GM21723 (cell line): Measurements from ENCODE around the gene GCC2.
"Not testable (repeated sequence)": the region's sequence is repeated elsewhere in the genome, so short reads cannot be mapped to it uniquely, and the experiment has no call there.

Source experiments
- ATAC-seq: cut with Tn5 transposase; IDR thresholded peaks from one replicate; pipeline ENCODE4 v1.9.1; 2021; ENCODE audit warnings: mild to moderate bottlenecking, moderate library complexity; ENCODE audit not compliant: unreplicated experiment

Gene GCC2

GRCh38 chr2:108507620-108508019 is 58.6 kb downstream of the GCC2 start:
- not testable (repeated sequence) for ATAC-seq

GRCh38 chr2:108512431-108512830 is 63.4 kb downstream of the GCC2 start:
- not testable (repeated sequence) for ATAC-seq

GRCh38 chr2:108514478-108514877 is 65.5 kb downstream of the GCC2 start:
- not testable (repeated sequence) for ATAC-seq

GRCh38 chr2:108524688-108525087 is 75.7 kb downstream of the GCC2 start:
- ATAC-seq: not testable (repeated sequence)

DNA sequence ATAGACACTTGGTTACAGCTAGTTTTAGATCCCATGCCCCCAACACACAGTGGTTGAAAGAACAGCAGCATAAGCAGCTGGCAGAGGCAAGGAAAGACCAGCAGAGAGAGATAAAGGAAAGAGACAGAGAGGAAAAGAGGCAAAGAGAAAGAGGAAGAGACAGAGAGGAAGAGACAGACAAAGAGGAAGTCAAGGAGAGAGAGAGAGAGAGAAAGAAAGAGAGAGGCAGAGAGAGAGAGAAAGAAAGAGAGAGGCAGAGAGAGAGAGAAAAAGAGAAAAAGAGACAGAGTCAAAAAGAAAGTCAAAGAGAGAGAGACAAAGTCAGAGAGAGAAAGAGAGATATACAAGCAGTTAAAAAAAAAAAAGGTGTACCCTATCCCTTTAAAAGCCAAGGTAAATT is 76.3 kb downstream of the GCC2 start:
- ATAC-seq: not testable (repeated sequence)

- no peak for ATAC-seq
These were observed 82.7 kb downstream of the GCC2 start for GRCh38 chr2:108531674-108532055.

- peak; percentile 90 for ATAC-seq
These were observed 85.0 kb downstream of the GCC2 start, which contains the start of gene LIMS1 for GRCh38 chr2:108533832-108534583. LIMS1 (plus strand) TSS chr2:108534470; CDS start chr2:108534563, 93 bp downstream.

GRCh38 chr2:108534584-108535356 is 85.8 kb downstream of the GCC2 start:
- peak; percentile 39 for ATAC-seq

- no peak for ATAC-seq
These were observed 86.3 kb downstream of the GCC2 start for GRCh38 chr2:108535357-108535631.

DNA sequence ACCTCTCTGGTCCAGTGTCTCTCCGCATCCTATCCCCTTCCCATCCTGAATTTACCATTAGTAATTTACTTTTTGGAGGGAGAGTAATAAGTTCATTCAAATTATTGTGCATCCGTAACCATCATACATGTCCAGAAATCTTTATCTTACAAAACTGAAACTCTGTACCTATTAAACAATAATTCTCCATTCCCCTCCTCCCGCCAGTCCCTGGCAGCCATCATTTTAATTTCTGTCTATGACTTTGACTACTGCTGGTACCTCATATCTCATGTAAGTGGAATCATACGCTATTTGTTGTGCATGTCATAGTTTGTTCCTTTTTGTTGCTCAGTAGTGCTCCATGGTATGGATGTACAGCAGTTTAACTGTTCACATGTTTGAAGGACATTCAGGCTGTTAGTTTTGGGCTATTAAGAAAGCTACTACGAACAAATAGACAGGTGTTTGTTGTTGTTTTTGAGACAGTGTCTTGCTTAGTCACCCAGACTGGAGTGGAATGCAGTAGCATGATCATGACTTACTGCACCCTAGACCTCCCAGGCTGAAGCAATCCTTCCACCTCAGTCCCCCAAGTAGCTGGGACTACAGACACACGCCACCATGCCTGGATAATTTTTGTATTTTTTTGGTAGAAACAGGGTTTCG is 87.3 kb downstream of the GCC2 start:
- no peak for ATAC-seq

DNA sequence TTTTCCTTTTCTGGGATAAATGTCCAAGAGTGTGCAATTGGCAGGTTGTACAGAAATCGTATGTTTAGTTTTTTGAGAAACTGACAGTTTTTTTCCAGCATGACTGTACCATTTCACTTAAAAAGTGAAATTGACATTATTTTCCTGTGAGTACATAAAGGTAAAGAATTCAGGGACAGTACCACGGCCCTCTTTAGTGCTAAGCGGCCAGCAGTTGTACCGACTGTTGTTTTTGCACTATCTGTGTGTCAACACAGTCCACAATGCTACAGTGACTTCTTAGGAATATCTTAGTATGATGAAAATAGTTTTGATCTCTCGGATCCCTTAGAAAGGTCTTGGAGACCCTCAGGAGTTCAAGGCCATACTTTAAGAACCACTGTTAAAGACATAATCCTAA is 87.9 kb downstream of the GCC2 start:
- ATAC-seq: no peak

DNA sequence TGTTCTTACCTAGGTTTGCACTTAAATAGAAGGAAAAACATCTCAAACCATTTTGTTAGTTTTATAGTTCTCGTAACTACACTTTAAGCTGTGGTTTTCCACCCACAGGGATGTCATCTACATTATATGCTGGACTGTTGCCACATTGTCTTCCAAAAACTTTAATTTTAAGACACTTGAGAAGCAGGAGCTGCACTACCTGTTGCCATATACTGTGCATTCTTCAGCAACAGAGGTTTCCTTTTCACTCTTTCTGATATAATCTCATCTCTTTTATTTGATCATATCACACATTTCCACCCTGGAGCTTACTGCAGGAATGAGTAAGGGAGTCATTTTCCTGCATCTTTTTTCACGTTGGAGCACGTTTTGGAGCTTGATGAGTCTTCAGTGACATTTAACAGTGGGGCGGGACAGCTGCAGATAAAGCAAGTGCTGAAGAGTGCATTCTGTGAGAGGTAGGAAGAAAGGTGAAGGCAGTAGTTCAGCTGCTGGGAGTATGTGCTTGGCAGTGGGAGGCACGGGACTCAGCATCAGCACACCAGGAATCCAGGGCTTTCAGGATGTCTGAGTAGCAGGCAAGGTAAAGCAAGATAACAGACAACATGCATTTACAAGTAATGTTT is 89.1 kb downstream of the GCC2 start:
- no peak for ATAC-seq

- no peak for ATAC-seq
These were observed 92.4 kb downstream of the GCC2 start for GRCh38 chr2:108541451-108541850.

- no peak for ATAC-seq
These were observed 93.1 kb downstream of the GCC2 start for GRCh38 chr2:108542071-108542470.

DNA sequence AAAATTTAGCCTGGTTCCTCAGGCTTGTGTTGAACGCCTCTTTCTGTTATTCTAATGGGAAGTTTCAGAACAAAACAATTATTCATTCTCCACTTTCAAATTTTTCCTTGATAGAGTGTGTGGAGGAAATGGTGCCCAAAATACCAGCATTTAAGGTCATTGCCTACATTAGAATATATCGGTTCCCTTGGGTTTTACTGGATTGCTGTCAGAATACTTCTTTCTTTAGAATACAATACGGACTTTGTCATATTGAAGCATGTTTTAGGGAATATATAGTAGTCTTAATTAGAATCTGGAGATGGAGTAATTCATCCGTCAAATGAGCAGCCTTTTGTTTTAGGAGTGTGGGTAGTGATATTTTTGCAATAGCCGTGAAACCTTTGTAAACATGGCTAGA is 98.6 kb downstream of the GCC2 start:
- no peak for ATAC-seq

DNA sequence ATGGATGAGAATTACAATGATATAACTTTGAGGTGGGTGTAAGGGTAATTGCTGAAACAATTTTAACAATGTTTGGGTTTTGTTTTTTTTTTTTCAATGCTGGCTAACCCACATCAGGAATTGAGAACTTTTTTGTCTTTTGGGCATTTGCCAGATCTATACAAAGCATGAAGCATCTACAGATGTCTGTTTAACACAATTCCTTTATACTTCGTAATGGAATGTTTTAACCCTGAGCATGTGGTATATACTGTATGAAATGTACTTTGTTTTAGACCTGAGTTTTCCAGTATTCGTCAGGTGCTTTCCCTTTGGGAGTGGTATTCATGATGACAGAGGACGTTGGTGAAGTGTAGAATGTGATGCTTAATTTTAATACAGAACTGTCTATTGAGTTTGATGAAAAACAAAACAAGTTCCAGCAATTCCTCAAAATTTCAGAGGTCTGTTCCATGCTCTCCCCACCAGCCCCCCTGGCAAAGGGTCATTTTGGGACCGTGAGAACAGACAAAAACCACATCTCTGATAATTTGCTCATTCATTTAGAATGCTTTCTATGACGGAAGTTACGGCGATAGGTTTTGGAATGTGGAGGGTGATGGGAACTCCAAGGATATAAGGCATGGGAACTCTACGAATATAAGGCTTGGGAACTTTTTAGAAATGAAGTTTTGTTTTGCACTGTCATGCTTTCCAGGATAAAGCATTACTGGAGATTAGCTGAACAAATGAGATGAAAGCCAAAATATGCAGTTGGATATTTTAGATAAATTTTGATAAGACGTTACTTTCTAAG is 99.4 kb downstream of the GCC2 start:
- ATAC-seq: no peak

DNA sequence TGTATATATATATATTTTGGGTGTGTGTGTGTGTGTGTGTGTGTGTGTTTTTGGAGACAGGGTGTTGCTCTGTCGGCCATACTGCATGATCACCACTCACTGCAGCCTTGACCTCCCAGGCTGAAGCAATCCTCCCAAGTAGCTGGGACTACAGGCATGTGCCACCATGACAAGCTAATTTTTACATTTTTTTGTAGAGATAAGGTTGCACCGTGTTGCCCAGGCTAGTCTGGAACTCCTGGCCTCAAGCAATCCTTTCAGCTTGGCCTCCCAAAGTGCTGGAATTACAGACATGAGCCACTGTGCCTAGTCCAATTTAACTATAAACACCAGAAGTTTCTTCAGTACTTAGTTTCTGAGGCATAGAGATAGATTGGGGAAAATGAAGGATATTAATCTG is 103.6 kb downstream of the GCC2 start:
- no peak for ATAC-seq

DNA sequence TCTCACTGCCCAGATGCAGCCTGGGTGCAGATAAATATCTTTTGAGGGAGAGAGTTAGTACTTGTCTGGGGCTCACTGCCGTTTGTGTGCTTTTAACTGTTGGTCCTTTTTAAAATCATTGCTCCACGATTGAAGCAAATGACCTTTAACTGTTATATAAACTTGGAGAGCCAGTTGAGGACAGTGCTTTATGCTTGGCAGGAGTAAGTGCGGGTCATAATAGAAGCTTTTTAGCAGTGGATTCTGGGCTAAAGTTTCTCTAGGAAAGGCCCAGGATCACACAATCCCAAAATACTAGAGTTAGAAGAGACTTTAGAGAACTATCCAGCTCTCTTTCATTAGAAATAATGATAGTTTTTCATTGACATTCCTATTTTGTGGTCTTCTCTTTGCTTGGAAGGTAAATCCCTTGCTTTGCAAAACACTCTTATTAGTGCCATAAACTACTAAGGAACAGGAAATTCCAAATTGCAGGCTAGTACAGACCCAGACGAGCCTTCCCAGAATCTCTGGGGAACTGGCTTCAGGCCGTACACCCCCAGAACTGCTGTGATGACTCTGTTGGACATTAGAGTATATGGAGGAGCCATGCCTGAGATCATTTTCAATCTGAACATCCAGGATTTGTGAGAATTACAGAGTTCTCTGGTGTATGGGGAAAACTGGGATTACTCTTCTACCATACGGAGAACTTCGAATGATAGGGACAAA is 104.4 kb downstream of the GCC2 start:
- no peak for ATAC-seq

DNA sequence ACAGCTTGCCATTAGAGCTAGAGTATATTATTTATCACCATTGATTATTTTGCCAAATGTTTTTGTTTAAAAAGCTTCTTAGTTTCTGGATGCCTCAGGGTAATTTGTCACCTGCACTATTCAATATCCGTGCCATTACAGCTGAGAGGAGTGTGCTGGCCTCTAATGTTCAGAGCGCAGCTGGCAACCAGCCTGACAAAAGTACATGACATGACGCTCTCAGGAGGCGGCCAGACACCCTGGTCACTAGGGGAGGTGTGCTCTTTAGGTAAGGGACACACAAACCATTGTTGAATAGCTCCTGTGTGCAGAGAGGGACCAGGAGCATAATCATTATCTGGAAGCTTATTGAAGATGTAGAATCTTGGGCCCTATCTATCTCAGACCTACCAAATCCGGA is 105.5 kb downstream of the GCC2 start:
- no peak for ATAC-seq

- ATAC-seq: no peak
These were observed 106.6 kb downstream of the GCC2 start for GRCh38 chr2:108555572-108555971.
